ENCODE data around the gene IPPK.
"Not testable (repeated sequence)": the region's sequence is repeated elsewhere in the genome, so short reads cannot be mapped to it uniquely, and the experiment has no call there.

Gene IPPK

DNA sequence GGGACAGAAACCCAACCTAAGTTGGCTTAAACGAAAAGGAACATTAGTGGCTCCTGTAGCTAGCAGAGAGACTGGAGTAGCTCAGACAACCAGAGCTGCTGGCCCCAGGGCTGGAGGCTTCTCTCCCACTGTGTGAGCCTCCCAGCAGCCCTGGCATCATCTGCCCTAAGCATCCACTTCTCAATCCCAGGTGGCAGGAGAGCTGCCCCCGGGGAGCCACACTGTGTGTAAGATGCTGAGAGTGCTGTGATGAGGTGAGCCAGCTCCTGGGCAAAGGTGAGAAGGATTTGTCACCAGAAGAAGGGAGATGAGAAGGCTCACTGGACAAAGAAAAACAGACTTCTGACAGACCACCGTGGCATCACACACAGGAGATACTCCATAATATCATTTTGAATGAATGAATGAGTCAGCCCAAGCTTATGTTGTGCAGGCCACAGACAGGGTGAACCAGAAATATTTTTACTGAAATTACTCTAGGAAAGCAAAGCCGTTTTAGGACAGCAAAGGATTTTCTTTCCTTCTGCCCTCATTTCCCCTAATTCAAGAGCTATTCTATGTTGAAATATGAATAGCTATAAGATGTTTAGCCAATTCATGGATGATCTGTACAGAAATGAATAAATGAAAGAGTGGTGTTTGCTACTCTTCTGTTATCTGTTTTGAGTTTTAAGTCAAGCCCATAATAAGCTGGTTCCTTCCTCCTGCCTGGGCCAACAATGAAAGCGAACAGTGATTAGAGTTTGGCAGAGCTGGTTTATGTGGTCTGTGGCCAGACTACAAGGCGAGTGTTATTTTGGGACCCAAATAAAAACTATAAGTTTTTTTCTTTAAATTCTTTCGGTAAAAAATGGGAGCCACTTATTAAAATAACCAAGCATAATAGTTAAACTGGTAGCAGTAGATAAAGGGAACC is 76.7 kb downstream of the IPPK start:
- DNase-seq (ENCODE audit: low read depth) = no peak
- no peak for TF ChIP-seq CTCF (IDR thresholded peaks at IDR 0.05; ENCODE audit: insufficient read depth, low read depth, low read length, missing control alignments)

DNA sequence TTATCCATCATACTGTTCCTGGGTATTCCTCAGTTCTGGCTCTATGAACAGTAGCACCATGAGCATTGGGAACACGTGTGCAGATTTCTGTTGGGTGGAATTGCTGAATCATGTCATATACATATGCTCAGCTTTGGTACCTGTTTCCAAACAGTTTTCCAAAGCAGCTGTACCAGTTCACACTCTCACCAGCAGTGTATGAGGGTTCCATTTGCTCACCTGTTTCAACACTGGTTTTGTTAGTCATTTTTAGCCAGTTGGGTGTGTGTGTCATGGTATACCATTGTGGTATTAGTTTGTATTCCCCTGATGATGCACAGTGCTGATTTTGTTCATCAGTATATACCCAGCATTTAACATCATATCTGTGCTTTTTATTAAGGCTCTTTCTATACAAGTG is 77.4 kb downstream of the IPPK start:
- no peak overlapping the region for H3K4me3 ChIP-seq (ENCODE audit: low read length)
- TF ChIP-seq CTCF (IDR thresholded peaks at IDR 0.05; ENCODE audit: insufficient read depth, low read depth, low read length, missing control alignments) = no peak
- DNase-seq (ENCODE audit: low read depth) = peak; percentile 79

More for the DNA sequence above, 76.7 kb downstream of the IPPK start:
- H3K4me3 ChIP-seq (ENCODE audit: low read length) = no peak overlapping the region

DNA sequence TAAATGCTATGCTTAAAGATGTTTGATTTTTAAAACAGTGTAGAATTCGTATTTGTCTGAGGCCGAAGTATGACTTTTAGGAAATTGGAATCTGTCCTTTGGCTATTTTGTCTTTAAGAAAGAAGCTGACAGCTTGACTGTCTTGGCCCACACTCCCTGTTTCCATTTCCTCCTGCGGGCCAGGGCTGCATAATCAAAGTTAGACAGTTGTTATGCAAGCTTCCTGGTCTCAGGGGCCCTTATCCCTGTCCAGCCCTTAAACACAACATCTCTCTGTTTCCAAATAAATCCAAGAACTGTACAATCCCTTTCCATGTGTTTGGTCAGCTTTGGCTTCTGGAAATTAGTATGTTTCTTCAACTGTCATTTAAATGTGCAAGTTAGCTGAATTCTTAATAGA is 79.6 kb downstream of the IPPK start:
- no peak overlapping the region for H3K4me3 ChIP-seq (ENCODE audit: low read length)
- no peak for TF ChIP-seq CTCF (IDR thresholded peaks at IDR 0.05; ENCODE audit: insufficient read depth, low read depth, low read length, missing control alignments)
- peak; percentile 22 for DNase-seq (ENCODE audit: low read depth)

DNA sequence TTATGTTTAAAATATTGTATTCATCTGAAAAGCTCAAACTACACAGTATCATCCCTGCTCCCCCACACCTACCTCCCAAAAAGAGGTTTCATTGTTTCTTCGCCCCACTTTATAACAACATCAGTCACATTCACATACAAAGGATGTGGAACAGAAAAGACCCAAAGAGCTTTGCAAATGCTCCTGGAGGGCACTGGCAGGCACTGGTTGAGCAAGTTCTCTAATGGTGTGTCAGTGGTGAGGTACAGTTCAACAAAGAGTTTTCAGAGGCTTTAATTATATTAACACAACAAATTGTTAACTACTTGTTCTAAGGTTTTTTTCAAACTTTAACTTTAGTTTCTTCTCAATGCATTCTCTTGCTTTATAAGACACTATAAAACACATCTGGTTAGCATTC is 80.0 kb downstream of the IPPK start:
- no peak for TF ChIP-seq CTCF (IDR thresholded peaks at IDR 0.05; ENCODE audit: insufficient read depth, low read depth, low read length, missing control alignments)
- no peak overlapping the region for H3K4me3 ChIP-seq (ENCODE audit: low read length)
- peak; percentile 52 for DNase-seq (ENCODE audit: low read depth)

GRCh38 chr9:92576175-92576574 is 93.8 kb downstream of the IPPK start:
- H3K4me3 ChIP-seq (ENCODE audit: low read length) = no peak overlapping the region
- DNase-seq (ENCODE audit: low read depth) = no peak
- no peak for TF ChIP-seq CTCF (IDR thresholded peaks at IDR 0.05; ENCODE audit: insufficient read depth, low read depth, low read length, missing control alignments)

GRCh38 chr9:92573612-92574011 is 96.3 kb downstream of the IPPK start:
- not testable (repeated sequence) for H3K4me3 ChIP-seq (ENCODE audit: low read length); DNase-seq (ENCODE audit: low read depth)

- not testable (repeated sequence) for DNase-seq (ENCODE audit: low read depth); H3K4me3 ChIP-seq (ENCODE audit: low read length)
These were observed 98.1 kb downstream of the IPPK start for GRCh38 chr9:92571871-92572270.

DNA sequence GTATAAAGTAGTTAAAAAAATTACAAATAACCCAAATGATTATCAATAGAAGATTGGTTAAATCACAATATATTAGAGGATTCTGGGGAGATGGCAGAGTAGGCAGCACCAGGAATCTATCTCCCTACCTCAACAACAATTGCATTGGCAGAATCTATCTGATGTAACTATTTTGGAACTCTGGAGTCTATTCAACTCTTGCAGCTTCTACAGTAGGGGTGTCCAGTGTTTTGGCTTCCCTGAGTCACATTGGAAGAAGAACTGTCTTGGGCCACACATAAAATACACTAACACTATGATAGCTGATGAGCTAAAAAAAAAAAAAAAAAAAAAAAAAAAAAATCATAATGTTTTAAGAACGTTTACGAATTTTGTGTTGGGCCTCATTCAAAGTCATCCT is 104.9 kb downstream of the IPPK start:
- no peak for TF ChIP-seq CTCF (IDR thresholded peaks at IDR 0.05; ENCODE audit: insufficient read depth, low read depth, low read length, missing control alignments)
- no peak overlapping the region for H3K4me3 ChIP-seq (ENCODE audit: low read length)
- no peak for DNase-seq (ENCODE audit: low read depth)
